ENCODE results near the gene SLC22A7. TPM values are rescaled to one million over a fixed set of nuclear protein-coding genes. Genes with fewer than 3 reads are reported as not detected.

SLC22A7 gene
- polyA plus RNA-seq, 1 donor from 2014 or later, result 2.3 TPM

- Histone ChIP-seq H3K4me2 (ENCODE audit: low read length) (no peak overlapping the region), H3K79me2 (replicated peaks; ENCODE audit: insufficient read depth, low read length) (no peaks in the 10 kb centered on the region), H3K36me3 (ENCODE audit: insufficient read depth, low read length) (no peaks in the 10 kb centered on the region), H3K9me3 (ENCODE audit: low read length) (no peaks in the 10 kb centered on the region), H3K9me2 (ENCODE audit: insufficient read depth, low read length) (no peaks in the 10 kb centered on the region), H2AFZ (ENCODE audit: low read depth, low read length) (no peak overlapping the region), H3F3A (ENCODE audit: insufficient read depth, low read length, poor library complexity, severe bottlenecking) (no peaks in the 10 kb centered on the region), H3K9ac (ENCODE audit: low read length) (no peak overlapping the region), H4K20me1 (ENCODE audit: insufficient read depth) (no peaks in the 10 kb centered on the region), H3K4me3 (ENCODE audit: low read length) (no peak overlapping the region), H3K27me3 (ENCODE audit: insufficient read depth, low read depth, low read length) (peaks cover 7% of the 10 kb centered on the region), H3K27ac (ENCODE audit: low read length) (no peak overlapping the region)
- TF ChIP-seq SMC3 (conservative IDR thresholded peaks at IDR 0.05; ENCODE audit: poor library complexity) (no peak), POLR2AphosphoS5 (IDR thresholded peaks at IDR 0.05) (no peak), TAF1 (IDR thresholded peaks at IDR 0.05; ENCODE audit: low read depth) (no peak), EP300 (conservative IDR thresholded peaks at IDR 0.05; ENCODE audit: poor library complexity, severe bottlenecking) (no peak), MXI1 (conservative IDR thresholded peaks at IDR 0.05; ENCODE audit: poor library complexity, severe bottlenecking) (no peak)
Measured at GRCh38 chr6:43280234-43280633, 17.8 kb upstream of the SLC22A7 start.

GRCh38 chr6:43282060-43282459 lies 16.0 kb upstream of the SLC22A7 start:
- H3K36me3 ChIP-seq (ENCODE audit: insufficient read depth, low read length), result no peaks in the 10 kb centered on the region
- no peak overlapping the region for H3K9ac ChIP-seq (ENCODE audit: low read length)
- H3K79me2 ChIP-seq (replicated peaks; ENCODE audit: insufficient read depth, low read length), result no peaks in the 10 kb centered on the region
- H3K9me2 ChIP-seq (ENCODE audit: insufficient read depth, low read length), result no peaks in the 10 kb centered on the region
- H3K27ac ChIP-seq (ENCODE audit: low read length), result no peak overlapping the region
- no peak overlapping the region for H3K4me3 ChIP-seq (ENCODE audit: low read length)
- H4K20me1 ChIP-seq (ENCODE audit: insufficient read depth), result no peaks in the 10 kb centered on the region
- no peaks in the 10 kb centered on the region for H3K27me3 ChIP-seq (ENCODE audit: insufficient read depth, low read depth, low read length)
- H2AFZ ChIP-seq (ENCODE audit: low read depth, low read length), result no peak overlapping the region
- H3K9me3 ChIP-seq (ENCODE audit: low read length), result no peaks in the 10 kb centered on the region
- TF ChIP-seq REST (IDR thresholded peaks at IDR 0.05; ENCODE audit: borderline replicate concordance) (no peak), RAD21 (conservative IDR thresholded peaks at IDR 0.05) (no peak), SMC3 (conservative IDR thresholded peaks at IDR 0.05; ENCODE audit: poor library complexity) (no peak), TAF1 (IDR thresholded peaks at IDR 0.05; ENCODE audit: low read depth) (no peak), EP300 (conservative IDR thresholded peaks at IDR 0.05; ENCODE audit: poor library complexity, severe bottlenecking) (no peak), EZH2 (IDR thresholded peaks at IDR 0.05; ENCODE audit: borderline replicate concordance, insufficient read depth, low read length, poor library complexity, severe bottlenecking) (no peak), CTCF (IDR thresholded peaks at IDR 0.05; ENCODE audit: poor library complexity, severe bottlenecking) (no peak), MXI1 (conservative IDR thresholded peaks at IDR 0.05; ENCODE audit: poor library complexity, severe bottlenecking) (no peak), POLR2AphosphoS5 (IDR thresholded peaks at IDR 0.05) (no peak)
- H3F3A ChIP-seq (ENCODE audit: insufficient read depth, low read length, poor library complexity, severe bottlenecking), result no peaks in the 10 kb centered on the region
- H3K4me2 ChIP-seq (ENCODE audit: low read length), result no peak overlapping the region

Measured in neural cell (in vitro differentiated cells).